Subcutaneous preadipocyte (primary cell): ENCODE data around the gene STARD5. TPM values are rescaled to one million over a fixed set of nuclear protein-coding genes. Genes with fewer than 3 reads are reported as not detected.

Experiments used
- total RNA-seq: library from RNA; depleted of rRNA; stranded (reverse); fragments of >200 nt; gene quantifications from 2 replicates; pipeline ENCODE4 v1.2.3, GENCODE V29; 2012

Gene STARD5, protein sequence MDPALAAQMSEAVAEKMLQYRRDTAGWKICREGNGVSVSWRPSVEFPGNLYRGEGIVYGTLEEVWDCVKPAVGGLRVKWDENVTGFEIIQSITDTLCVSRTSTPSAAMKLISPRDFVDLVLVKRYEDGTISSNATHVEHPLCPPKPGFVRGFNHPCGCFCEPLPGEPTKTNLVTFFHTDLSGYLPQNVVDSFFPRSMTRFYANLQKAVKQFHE
- 5.3 and 5.5 TPM in 2 replicates for total RNA-seq

DNA sequence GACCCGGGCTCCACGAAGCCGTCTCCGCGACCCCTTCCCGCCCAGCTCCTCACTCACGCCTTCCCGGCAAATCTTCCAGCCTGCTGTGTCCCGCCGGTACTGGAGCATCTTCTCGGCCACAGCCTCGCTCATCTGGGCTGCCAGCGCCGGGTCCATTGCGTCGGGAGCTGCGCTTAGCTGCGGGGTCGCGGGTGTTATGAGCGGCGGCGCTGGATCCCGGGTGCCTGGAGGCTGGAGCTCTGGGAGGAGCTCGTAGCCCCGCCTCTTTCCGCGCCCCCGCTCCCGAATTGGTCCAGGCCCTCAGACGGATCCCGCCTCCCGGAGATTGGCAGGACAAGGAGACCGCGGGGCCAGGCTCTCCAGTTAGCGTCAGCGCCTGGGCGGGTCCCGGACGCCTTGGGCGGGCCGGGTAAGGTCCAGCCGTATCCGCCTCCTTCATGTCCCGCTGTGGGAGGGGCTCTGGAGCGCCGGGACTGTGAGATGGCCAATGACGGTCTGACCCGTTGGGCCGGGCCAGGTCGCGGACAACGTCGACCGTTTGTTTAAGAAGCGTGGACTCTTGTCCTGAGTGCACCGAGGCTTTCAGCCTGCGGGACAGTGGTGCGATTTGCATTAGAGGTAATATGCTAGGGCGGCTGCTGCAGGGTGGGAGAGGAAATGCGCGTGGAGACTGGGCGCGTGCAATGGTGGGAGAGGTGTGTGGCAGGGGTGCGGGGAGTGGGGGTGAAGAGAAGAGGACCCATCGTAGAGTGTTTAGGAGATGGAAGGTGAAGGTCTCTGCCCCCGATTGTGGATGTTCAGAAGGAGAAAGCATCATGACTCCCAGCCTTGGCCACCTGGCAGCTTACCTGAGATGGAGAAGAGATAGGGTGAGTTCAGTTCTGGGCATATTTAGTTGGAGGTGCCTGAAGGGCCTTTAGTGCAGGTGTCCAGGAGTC lies at the start of gene STARD5:
TSS of gene STARD5 (minus strand) at position 198 of the 938 bp plus-strand sequence. CDS start at position 156, 42 bp downstream.

Other genes with a start within 250 kb of the STARD5 start
- under 0.01 TPM in 2 replicates for gene CFAP161, start 189.9 kb downstream of the STARD5 start, total RNA-seq
- gene IL16, start 127.3 kb downstream of the STARD5 start, total RNA-seq: 1.6 and 4.0 TPM in 2 replicates
- gene TMC3, start 50.1 kb upstream of the STARD5 start, total RNA-seq: not detected in 2 replicates